T-cell (primary cell): Measurements from ENCODE around the gene FCRL4. TPM values are rescaled to one million over a fixed set of nuclear protein-coding genes. Genes with fewer than 3 reads are reported as not detected.

Experiments
- ATAC-seq, 4 experiments: fragments of 200-7000 bp in 3 of 4; fragments of 150-1000 bp in 1 of 4; cut with Tn5 transposase; replicated peaks in 1 of 4; 1 replicate in 3 of 4; 2 replicates in 1 of 4; pipeline ENCODE4 v1.10.0; 2021; ENCODE audit warnings: moderate library complexity in 3 of 4, mild to moderate bottlenecking in 2 of 4, moderate number of reproducible peaks in 1 of 4
- CTCF ChIA-PET, 2 donors: fragments of 300-600 bp; sonication (Branson Sonifier 250); formaldehyde crosslinking; loops; one replicate each; lab custom pipeline; 2022; ENCODE audit warnings: antibody characterized with exemption in 2 of 2; lab: Charles Lee
- POLR2A ChIA-PET, 2 donors: fragments of 300-600 bp; sonication (Branson Sonifier 250); formaldehyde crosslinking; loops; one replicate each; lab custom pipeline; 2022; ENCODE audit warnings: antibody characterized with exemption in 2 of 2; lab: Charles Lee
- DNase-seq, 35 experiments: peaks; one replicate each; pipeline versions ENCODE4 v3.0.0 to v3.0.0-alpha.2; 2013 to 2023
- H3K27ac ChIP-seq: one replicate; pipeline ENCODE4 v1.5.1; 2013; ENCODE audit warnings: low read length
- H3K27me3 ChIP-seq, 2 experiments: replicated peaks in 1 of 2; 1 replicate in 1 of 2; 2 replicates in 1 of 2; pipeline versions ENCODE4 v1.6.1 to v1.7.0; 2013; ENCODE audit warnings: low read length in 1 of 2, mixed read lengths in 1 of 2; ENCODE audit not compliant: control insufficient read depth in 2 of 2, insufficient read depth in 2 of 2; ENCODE audit errors: extremely low read depth in 1 of 2
- H3K36me3 ChIP-seq, 2 donors: 1 replicate in 1 of 2; 2 replicates in 1 of 2; pipeline versions ENCODE4 v1.6.1 to v1.7.0; 2013; ENCODE audit warnings: low read length in 1 of 2; ENCODE audit not compliant: control insufficient read depth in 2 of 2, insufficient read depth in 1 of 2; ENCODE audit errors: extremely low read depth in 1 of 2
- H3K4me1 ChIP-seq, 2 experiments: 1 replicate in 1 of 2; 2 replicates in 1 of 2; pipeline versions ENCODE4 v1.6.1 to v1.7.0; 2013; ENCODE audit warnings: low read length in 2 of 2, mixed read lengths in 1 of 2; ENCODE audit not compliant: insufficient read depth in 2 of 2, control insufficient read depth in 1 of 2; ENCODE audit errors: extremely low read depth in 1 of 2
- H3K4me3 ChIP-seq, 2 donors: 1 replicate in 1 of 2; 2 replicates in 1 of 2; pipeline versions ENCODE4 v1.5.1 to v1.7.0; 2013; ENCODE audit warnings: mild to moderate bottlenecking in 2 of 2, low read length in 1 of 2, moderate library complexity in 1 of 2; ENCODE audit not compliant: control insufficient read depth in 1 of 2; ENCODE audit errors: extremely low read depth in 1 of 2
- H3K9me3 ChIP-seq: 2 replicates; pipeline ENCODE4 v1.7.0; 2013
- H3K27ac Mint-ChIP-seq, 2 donors: one replicate each; pipeline ENCODE4 v1.8.0; 2020 to 2021; ENCODE audit warnings: mild to moderate bottlenecking in 2 of 2, mixed read lengths in 2 of 2
- H3K27me3 Mint-ChIP-seq, 2 donors: one replicate each; pipeline ENCODE4 v1.8.0; 2021 to 2022; ENCODE audit warnings: mixed read lengths in 2 of 2
- H3K36me3 Mint-ChIP-seq: one replicate; pipeline ENCODE4 v1.8.0; 2021; ENCODE audit warnings: mixed read lengths
- H3K4me1 Mint-ChIP-seq, 3 donors: one replicate each; pipeline ENCODE4 v1.8.0; 2020 to 2022; ENCODE audit warnings: mixed read lengths in 3 of 3, mild to moderate bottlenecking in 1 of 3
- H3K4me3 Mint-ChIP-seq, 3 donors: one replicate each; pipeline ENCODE4 v1.8.0; 2020 to 2022; ENCODE audit warnings: mild to moderate bottlenecking in 3 of 3, mixed read lengths in 3 of 3, moderate library complexity in 3 of 3
- H3K9me3 Mint-ChIP-seq, 3 donors: one replicate each; pipeline ENCODE4 v1.8.0; 2020 to 2022; ENCODE audit warnings: mixed read lengths in 3 of 3
- WGBS: methylation state at CpG from one replicate; pipeline ENCODE4 v1.1.5; 2013; ENCODE audit warnings: missing lambda C conversion rate; ENCODE audit not compliant: insufficient coverage; 5-methylcytosine and 5-hydroxymethylcytosine counted together
- total RNA-seq, 35 experiments: library from RNA in 6 of 35; stranded (reverse) in 6 of 35; fragments of 120-200 nt in 1 of 35; gene quantifications; one replicate each; pipeline versions ENCODE4 v1.2.1 to v1.2.4 and lab custom pipeline; 2013 to 2026

Gene FCRL4
- total RNA-seq, 5 donors from 2014 or later (not counting 1 experiment from before 2014, with no cell fraction given) = 0.07 to 0.15 TPM; not detected in 3

DNA sequence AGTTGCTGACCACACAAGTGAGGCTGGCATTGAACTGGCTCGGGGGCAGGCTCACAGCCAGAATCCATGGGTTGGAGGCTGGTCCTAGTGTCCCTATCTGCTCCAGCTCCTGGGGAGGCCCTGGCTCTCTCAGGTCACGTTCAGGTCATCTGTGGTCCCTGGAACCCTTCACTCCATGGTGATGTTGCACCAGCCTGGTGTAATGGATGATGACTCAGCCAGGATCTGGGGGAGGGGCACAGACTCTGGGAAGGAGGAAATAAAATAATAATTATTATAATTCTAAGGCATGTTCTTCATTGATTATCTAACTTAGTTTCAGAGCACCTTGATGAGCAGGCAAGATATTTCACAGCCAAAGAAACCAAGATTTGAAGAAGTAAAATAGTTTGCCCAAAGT lies 26.6 kb upstream of the FCRL4 start:
- H3K27ac ChIP-seq = no peak overlapping the region
- H3K27me3 ChIP-seq = no peaks in the 10 kb centered on the region
- Mint-ChIP-seq H3K27ac (no peak overlapping the region), H3K4me3 (no peak overlapping the region), H3K9me3 (no peaks in the 10 kb centered on the region), H3K36me3 (no peaks in the 10 kb centered on the region), H3K27me3 (peaks cover 4 to 21% of the 10 kb centered on the region in 2 donors), H3K4me1 (peaks cover 0 to 7% (median 0%) of the 10 kb centered on the region in 3 donors)
- H3K36me3 ChIP-seq = no peaks in the 10 kb centered on the region
- DNase-seq (no peak), ATAC-seq (no peak)
- ChIA-PET POLR2A (no interaction called here), CTCF (no interaction called here)
- H3K4me1 ChIP-seq = peaks cover 0 to 13% of the 10 kb centered on the region in 2 experiments
- H3K4me3 ChIP-seq = no peak overlapping the region
- 100% methylated on average over 1 of the region's 2 CpGs for WGBS
- H3K9me3 ChIP-seq = no peaks in the 10 kb centered on the region

DNA sequence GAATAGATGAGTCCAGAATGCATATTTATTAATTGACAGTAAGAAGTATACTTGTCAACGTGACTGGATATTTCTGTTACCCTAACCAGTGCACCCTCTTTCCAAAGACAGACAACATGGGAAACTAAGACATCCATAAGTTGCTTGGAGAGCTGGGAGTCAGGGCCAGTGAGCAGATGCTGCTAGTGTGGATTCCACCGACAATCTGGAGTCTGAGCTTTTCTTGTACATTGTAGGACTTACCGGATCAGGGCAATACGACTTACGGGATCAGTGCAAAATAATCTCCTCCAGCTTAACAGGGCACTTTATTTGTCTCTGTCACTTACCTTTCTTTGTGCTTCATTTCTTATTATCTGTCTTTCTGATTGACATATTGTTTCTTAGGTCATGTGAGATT lies 24.6 kb upstream of the FCRL4 start:
- Histone ChIP-seq H3K36me3 (no peaks in the 10 kb centered on the region), H3K9me3 (no peaks in the 10 kb centered on the region), H3K4me1 (no peaks in the 10 kb centered on the region), H3K27ac (no peak overlapping the region), H3K27me3 (no peaks in the 10 kb centered on the region), H3K4me3 (no peak overlapping the region)
- Mint-ChIP-seq H3K4me1 (peaks cover 0 to 2% (median 0%) of the 10 kb centered on the region in 3 donors), H3K27me3 (peaks cover 4 to 21% of the 10 kb centered on the region in 2 donors), H3K9me3 (no peaks in the 10 kb centered on the region), H3K4me3 (no peak overlapping the region), H3K27ac (no peak overlapping the region), H3K36me3 (no peaks in the 10 kb centered on the region)
- ChIA-PET CTCF (no interaction called here), POLR2A (no interaction called here)
- DNase-seq (no peak), ATAC-seq (no peak)
- no CpG with 5 or more reads among the region's 5 CpGs for WGBS

DNA sequence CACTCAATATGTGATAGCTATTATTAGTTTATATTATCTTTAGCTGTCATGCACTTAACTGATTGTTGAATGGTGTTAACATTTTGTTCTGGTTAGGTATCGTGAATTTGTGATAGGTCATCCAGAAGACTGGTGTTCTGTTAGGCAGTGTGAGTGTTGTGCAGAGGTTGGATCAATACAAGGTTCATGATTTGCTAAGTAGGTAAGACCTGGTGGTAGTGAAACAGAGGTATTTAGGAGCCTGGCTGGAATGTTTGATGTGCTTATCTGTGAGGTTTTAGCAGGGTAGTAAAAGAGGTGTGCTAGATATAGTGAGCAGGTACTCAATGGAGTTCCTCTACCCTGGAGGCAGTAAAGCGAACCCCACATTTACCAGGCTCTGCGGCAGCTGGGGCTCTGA lies 20.3 kb upstream of the FCRL4 start:
- POLR2A ChIA-PET = no interaction called here
- no peak overlapping the region for H3K27ac Mint-ChIP-seq
- H3K9me3 Mint-ChIP-seq = no peaks in the 10 kb centered on the region
- Histone ChIP-seq H3K4me1 (no peaks in the 10 kb centered on the region), H3K4me3 (no peak overlapping the region), H3K36me3 (no peaks in the 10 kb centered on the region), H3K9me3 (no peaks in the 10 kb centered on the region), H3K27ac (no peak overlapping the region), H3K27me3 (no peaks in the 10 kb centered on the region)
- H3K36me3 Mint-ChIP-seq = no peaks in the 10 kb centered on the region
- H3K27me3 Mint-ChIP-seq = peaks cover 0 to 6% of the 10 kb centered on the region in 2 donors
- H3K4me3 Mint-ChIP-seq = no peak overlapping the region
- ATAC-seq = no peak
- H3K4me1 Mint-ChIP-seq = no peaks in the 10 kb centered on the region
- no peak for DNase-seq
- 93% methylated on average over 3 of the region's 3 CpGs for WGBS
- CTCF ChIA-PET = no interaction called here

DNA sequence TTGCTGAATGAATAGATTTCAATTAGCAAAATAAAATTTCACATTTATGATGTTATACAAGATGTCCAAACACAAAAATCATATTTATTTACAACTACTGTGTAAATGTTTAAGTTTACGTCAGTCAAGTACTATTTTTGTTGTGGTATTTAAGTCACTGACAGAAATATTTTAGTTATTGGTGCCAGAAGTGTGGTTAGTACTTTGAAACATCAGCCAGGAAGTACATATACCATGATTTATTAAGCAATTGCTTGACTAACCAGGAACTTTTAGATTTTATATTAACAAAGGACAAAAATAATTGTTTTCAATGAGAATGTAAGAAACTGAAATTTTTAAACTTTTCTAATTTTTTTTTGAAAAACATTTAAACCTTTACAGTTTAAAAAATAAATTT lies 2.4 kb upstream of the FCRL4 start:
- ChIA-PET CTCF (no interaction called here), POLR2A (no interaction called here)
- peaks cover 4 to 6% (median 4%) of the 10 kb centered on the region in 3 donors for H3K4me1 Mint-ChIP-seq

DNA sequence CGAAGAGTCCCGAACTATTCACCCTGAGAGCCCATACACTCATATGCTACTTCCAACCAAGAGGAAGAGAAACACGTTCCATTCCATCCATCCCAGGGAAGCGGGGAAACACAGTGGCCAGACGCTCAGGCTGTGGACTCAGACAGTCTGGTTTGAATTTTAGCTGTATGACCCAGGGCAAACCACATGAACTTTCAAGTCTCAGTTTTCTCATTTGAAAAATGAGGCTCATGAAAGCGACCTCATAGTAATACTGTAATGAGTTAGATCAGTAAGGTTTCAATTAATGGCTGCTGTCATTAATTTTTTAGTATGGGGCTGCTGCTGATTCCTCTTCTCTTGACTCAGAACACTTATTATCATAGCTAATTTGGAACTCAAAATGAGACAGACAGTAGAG lies 1.5 kb downstream of the FCRL4 start:
- DNase-seq (no peak), ATAC-seq (no peak)
- Histone ChIP-seq H3K4me3 (no peak overlapping the region), H3K27ac (no peak overlapping the region), H3K4me1 (peaks cover 0 to 3% of the 10 kb centered on the region in 2 experiments), H3K27me3 (peaks cover 0 to 8% of the 10 kb centered on the region in 2 experiments), H3K9me3 (no peaks in the 10 kb centered on the region), H3K36me3 (no peaks in the 10 kb centered on the region)
- WGBS = 86% methylated on average over 2 of the region's 6 CpGs
- Mint-ChIP-seq H3K9me3 (no peaks in the 10 kb centered on the region), H3K36me3 (no peaks in the 10 kb centered on the region), H3K27me3 (peaks cover 11 to 14% of the 10 kb centered on the region in 2 donors), H3K4me1 (peaks cover 4 to 6% (median 4%) of the 10 kb centered on the region in 3 donors), H3K27ac (no peak overlapping the region), H3K4me3 (no peak overlapping the region)
- ChIA-PET POLR2A (no interaction called here), CTCF (no interaction called here)

More for the DNA sequence above, 2.4 kb upstream of the FCRL4 start:
- Histone ChIP-seq H3K9me3 (no peaks in the 10 kb centered on the region), H3K4me3 (no peak overlapping the region), H3K27me3 (peaks cover 0 to 8% of the 10 kb centered on the region in 2 experiments), H3K27ac (no peak overlapping the region), H3K4me1 (peaks cover 0 to 3% of the 10 kb centered on the region in 2 experiments), H3K36me3 (no peaks in the 10 kb centered on the region)
- ATAC-seq (no peak), DNase-seq (no peak)
- Mint-ChIP-seq H3K36me3 (no peaks in the 10 kb centered on the region), H3K27me3 (peaks cover 11 to 23% of the 10 kb centered on the region in 2 donors), H3K4me3 (no peak overlapping the region), H3K9me3 (no peaks in the 10 kb centered on the region), H3K27ac (no peak overlapping the region)
- no CpG with 5 or more reads among the region's 1 CpG for WGBS

DNA sequence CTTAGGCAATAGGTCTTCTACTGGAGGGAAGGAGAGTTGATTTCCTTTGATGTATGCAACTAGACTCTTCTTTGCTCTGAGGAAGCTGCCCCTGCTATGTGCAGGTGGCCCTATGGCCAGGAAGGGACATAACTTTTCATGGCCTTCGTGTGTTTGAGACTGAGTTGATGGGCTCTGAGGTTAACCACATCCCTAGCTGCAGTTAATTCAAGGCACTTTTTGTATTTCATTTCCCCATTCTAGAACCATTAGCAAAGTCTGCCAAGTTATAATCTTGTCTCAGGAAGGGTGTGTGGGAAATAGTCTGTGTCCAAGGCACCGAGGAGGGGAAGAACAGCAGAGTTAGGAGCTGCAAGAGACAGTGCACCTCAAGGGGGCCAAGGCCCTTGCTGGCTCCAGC lies 2.5 kb downstream of the FCRL4 start:
- H3K4me3 ChIP-seq = no peak overlapping the region
- DNase-seq (no peak), ATAC-seq (no peak)
- ChIA-PET CTCF (no interaction called here), POLR2A (no interaction called here)
- Mint-ChIP-seq H3K36me3 (no peaks in the 10 kb centered on the region), H3K9me3 (no peaks in the 10 kb centered on the region), H3K27ac (no peak overlapping the region), H3K4me1 (peaks cover 4 to 6% (median 4%) of the 10 kb centered on the region in 3 donors), H3K4me3 (no peak overlapping the region), H3K27me3 (peaks cover 7 to 9% of the 10 kb centered on the region in 2 donors)
- 0% methylated on average over 1 of the region's 2 CpGs for whole genome bisulfite sequencing
- no peaks in the 10 kb centered on the region for H3K9me3 ChIP-seq
- peaks cover 0 to 8% of the 10 kb centered on the region in 2 experiments for H3K27me3 ChIP-seq
- no peak overlapping the region for H3K27ac ChIP-seq
- peaks cover 0 to 3% of the 10 kb centered on the region in 2 experiments for H3K4me1 ChIP-seq
- H3K36me3 ChIP-seq = no peaks in the 10 kb centered on the region

DNA sequence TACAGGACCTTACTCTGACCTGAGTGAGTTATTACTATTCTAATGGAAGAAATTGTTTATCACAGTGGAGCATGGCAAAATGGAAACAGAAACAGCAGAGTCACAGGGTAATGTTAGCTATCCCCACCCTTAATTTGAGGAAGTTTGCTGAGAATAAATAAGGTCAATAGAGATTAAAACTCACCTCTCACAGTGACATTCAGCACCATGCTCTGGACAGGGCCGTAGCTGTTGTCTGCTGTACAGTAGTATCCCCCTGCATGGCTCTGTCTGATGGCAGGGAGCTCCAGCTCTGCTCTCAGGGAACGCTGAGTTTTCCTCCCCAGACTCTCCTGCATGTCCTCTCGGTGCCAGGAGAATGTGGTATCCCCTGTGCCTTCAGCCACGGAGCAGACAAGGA lies 11.9 kb downstream of the FCRL4 start:
- no peaks in the 10 kb centered on the region for H3K36me3 Mint-ChIP-seq
- peaks cover 14 to 29% of the 10 kb centered on the region in 2 donors for H3K27me3 Mint-ChIP-seq
- ATAC-seq (no peak), DNase-seq (no peak)
- no peak overlapping the region for H3K27ac Mint-ChIP-seq
- Histone ChIP-seq H3K4me3 (no peak overlapping the region), H3K27ac (no peak overlapping the region), H3K27me3 (peaks cover 0 to 4% of the 10 kb centered on the region in 2 experiments), H3K4me1 (peaks cover 0 to 2% of the 10 kb centered on the region in 2 experiments), H3K9me3 (no peaks in the 10 kb centered on the region), H3K36me3 (no peaks in the 10 kb centered on the region)
- ChIA-PET POLR2A (no interaction called here), CTCF (interaction anchor here in 1 of 2 donors (1.0 to 1.1 kb wide), 2 partner anchors 8 to 188 kb away, joined by 3 to 4 read pairs; no protein-coding TSS in a partner anchor)
- WGBS = 67% methylated on average over 2 of the region's 4 CpGs
- H3K4me1 Mint-ChIP-seq = peaks cover 0 to 2% (median 0%) of the 10 kb centered on the region in 3 donors
- no peak overlapping the region for H3K4me3 Mint-ChIP-seq
- H3K9me3 Mint-ChIP-seq = no peaks in the 10 kb centered on the region
